Measurements from ENCODE around the gene NPAS3. TPM values are rescaled to one million over a fixed set of nuclear protein-coding genes. Genes with fewer than 3 reads are reported as not detected.

Gene NPAS3
- total RNA-seq, 1 experiment from 2014 or later: 0.36 TPM

DNA sequence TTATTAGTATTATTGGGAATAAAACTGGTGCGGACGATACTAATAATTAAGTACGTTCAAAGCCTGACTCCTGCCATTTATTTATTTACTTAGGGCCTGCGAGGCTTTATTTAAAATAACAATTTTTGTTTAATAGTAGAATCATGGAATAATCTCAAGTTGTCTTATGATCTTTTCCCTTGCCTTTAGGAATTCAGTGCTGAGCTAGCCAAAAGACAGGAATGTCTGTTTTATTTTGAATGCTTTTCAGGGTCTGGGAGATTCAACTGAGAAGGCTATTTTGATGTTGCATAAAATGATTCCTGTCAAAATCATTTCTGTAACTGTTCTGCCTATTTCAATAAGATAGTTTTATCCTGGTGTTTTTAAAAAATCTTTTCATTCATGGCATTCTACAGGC lies 522.4 kb downstream of the NPAS3 start:
- intact Hi-C loops (cut with micrococcal nuclease): no loop called here
- Histone ChIP-seq H3K79me2 (ENCODE audit: low read length) (no peaks in the 10 kb centered on the region), H3K9me3 (ENCODE audit: low read length) (no peaks in the 10 kb centered on the region), H3K27ac (ENCODE audit: low read length) (no peak overlapping the region), H3K9ac (ENCODE audit: low read length) (no peak overlapping the region), H3K36me3 (ENCODE audit: low read depth, low read length) (no peaks in the 10 kb centered on the region), H4K20me1 (ENCODE audit: low read length) (no peaks in the 10 kb centered on the region), H3K4me2 (ENCODE audit: low read length) (no peak overlapping the region), H2AFZ (ENCODE audit: low read length) (no peak overlapping the region), H3K27me3 (ENCODE audit: low read length) (no peaks in the 10 kb centered on the region), H3K4me1 (ENCODE audit: insufficient read depth, low read length) (peaks cover 10% of the 10 kb centered on the region), H3F3A (ENCODE audit: low read length, unreplicated experiment) (no peaks in the 10 kb centered on the region), H3K4me3 (ENCODE audit: low read length) (no peak overlapping the region), H3K9me2 (replicated peaks; ENCODE audit: low read length) (no peaks in the 10 kb centered on the region)
- ATAC-seq (no peak), DNase-seq (no peak)
- BruUV-seq (replicated peaks): no TSS peak
- POLR2A ChIA-PET (ENCODE audit: unreplicated experiment): no interaction called here
- TF ChIP-seq EZH2phosphoT487 (IDR thresholded peaks at IDR 0.05; ENCODE audit: borderline replicate concordance, low read length) (no peak), CTCF (conservative IDR thresholded peaks at IDR 0.05; ENCODE audit: low read depth, low read length) (no peak), EZH2 (IDR thresholded peaks at IDR 0.05; ENCODE audit: low read length, unreplicated experiment) (no peak)
- CTCF ChIA-PET: no interaction called here

DNA sequence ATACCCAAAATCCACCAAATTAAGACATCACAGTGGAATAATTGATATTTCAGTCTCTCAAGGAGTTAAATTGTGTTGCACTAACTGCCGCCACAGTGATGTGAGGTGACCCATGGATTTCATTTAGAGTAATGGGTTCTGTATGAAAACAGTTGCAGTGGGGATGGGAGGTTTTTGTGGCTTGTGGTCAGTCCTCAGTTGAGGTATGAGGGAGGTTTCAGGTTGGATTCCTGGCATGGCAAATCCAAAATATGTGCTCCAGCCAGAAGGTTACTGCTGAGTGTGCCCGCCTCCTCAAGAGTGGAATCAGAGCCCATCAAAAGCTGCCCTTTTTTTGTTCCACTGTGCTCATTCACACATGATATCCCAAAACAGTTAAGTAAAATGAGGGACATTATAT lies 525.1 kb downstream of the NPAS3 start:
- POLR2A ChIA-PET (ENCODE audit: unreplicated experiment): no interaction called here
- H3K27me3 ChIP-seq (ENCODE audit: low read length): no peaks in the 10 kb centered on the region
- H3F3A ChIP-seq (ENCODE audit: low read length, unreplicated experiment): no peaks in the 10 kb centered on the region
- no peak overlapping the region for H3K9ac ChIP-seq (ENCODE audit: low read length)
- no peaks in the 10 kb centered on the region for H3K9me2 ChIP-seq (replicated peaks; ENCODE audit: low read length)
- no peak for DNase-seq
- no peak overlapping the region for H3K4me3 ChIP-seq (ENCODE audit: low read length)
- CTCF ChIA-PET: no interaction called here
- no TSS peak for BruUV-seq (replicated peaks)
- H3K9me3 ChIP-seq (ENCODE audit: low read length): no peaks in the 10 kb centered on the region
- intact Hi-C loops (cut with micrococcal nuclease): no loop called here
- TF ChIP-seq CTCF (conservative IDR thresholded peaks at IDR 0.05; ENCODE audit: low read depth, low read length) (no peak), EZH2phosphoT487 (IDR thresholded peaks at IDR 0.05; ENCODE audit: borderline replicate concordance, low read length) (no peak), EZH2 (IDR thresholded peaks at IDR 0.05; ENCODE audit: low read length, unreplicated experiment) (no peak)
- H3K36me3 ChIP-seq (ENCODE audit: low read depth, low read length): no peaks in the 10 kb centered on the region
- H3K79me2 ChIP-seq (ENCODE audit: low read length): no peaks in the 10 kb centered on the region
- peaks cover 20% of the 10 kb centered on the region for H3K4me1 ChIP-seq (ENCODE audit: insufficient read depth, low read length)
- H3K27ac ChIP-seq (ENCODE audit: low read length): no peak overlapping the region
- ATAC-seq: no peak
- H4K20me1 ChIP-seq (ENCODE audit: low read length): no peaks in the 10 kb centered on the region
- H2AFZ ChIP-seq (ENCODE audit: low read length): no peak overlapping the region
- H3K4me2 ChIP-seq (ENCODE audit: low read length): no peak overlapping the region

GRCh38 chr14:33464254-33464962 lies 525.7 kb downstream of the NPAS3 start:
- H3K4me3 ChIP-seq (ENCODE audit: low read length): no peak overlapping the region
- no peak overlapping the region for H3K4me2 ChIP-seq (ENCODE audit: low read length)
- no peaks in the 10 kb centered on the region for H4K20me1 ChIP-seq (ENCODE audit: low read length)
- no peak for ATAC-seq
- no peaks in the 10 kb centered on the region for H3K27me3 ChIP-seq (ENCODE audit: low read length)
- no peak overlapping the region for H3K9ac ChIP-seq (ENCODE audit: low read length)
- no peaks in the 10 kb centered on the region for H3F3A ChIP-seq (ENCODE audit: low read length, unreplicated experiment)
- no TSS peak for BruUV-seq (replicated peaks)
- intact Hi-C loops (cut with micrococcal nuclease): no loop called here
- no peaks in the 10 kb centered on the region for H3K9me3 ChIP-seq (ENCODE audit: low read length)
- H3K27ac ChIP-seq (ENCODE audit: low read length): no peak overlapping the region
- ChIA-PET POLR2A (ENCODE audit: unreplicated experiment) (no interaction called here), CTCF (interaction anchor here (0.6 kb wide), 1 partner anchor 927 kb away, joined by 3 read pairs; no protein-coding TSS in a partner anchor)
- DNase-seq: no peak
- H2AFZ ChIP-seq (ENCODE audit: low read length): no peak overlapping the region
- no peak for TF ChIP-seq EZH2 (IDR thresholded peaks at IDR 0.05; ENCODE audit: low read length, unreplicated experiment)
- H3K79me2 ChIP-seq (ENCODE audit: low read length): no peaks in the 10 kb centered on the region
- H3K9me2 ChIP-seq (replicated peaks; ENCODE audit: low read length): no peaks in the 10 kb centered on the region
- H3K4me1 ChIP-seq (ENCODE audit: insufficient read depth, low read length): peaks cover 20% of the 10 kb centered on the region
- H3K36me3 ChIP-seq (ENCODE audit: low read depth, low read length): no peaks in the 10 kb centered on the region

Measured in PC-3 (cell line).